A549 (cell line): ENCODE measurements around the gene NXPH2. TPM values are rescaled to one million over a fixed set of nuclear protein-coding genes. Genes with fewer than 3 reads are reported as not detected.

Source experiments
- ATAC-seq, 2 experiments: fragments of 200-7000 bp in 1 of 2; fragments of >200 bp in 1 of 2; cut with Nextera tagmentation in 1 of 2; cut with Tn5 transposase in 1 of 2; 3 replicates each; pipeline versions ENCODE4 v1.8.0 to v1.9.1; 2018 to 2020; ENCODE audit warnings: mild to moderate bottlenecking in 1 of 2, moderate library complexity in 1 of 2
- CTCF ChIA-PET: fragments of 300-600 bp; sonication (Branson Sonifier 250); formaldehyde crosslinking; extraction: SDS; loops from one replicate; lab custom pipeline; 2021; ENCODE audit warnings: antibody characterized with exemption, inconsistent platforms; lab: Yijun Ruan, JAX
- POLR2A ChIA-PET: fragments of 350-600 bp; formaldehyde crosslinking; extraction: SDS; loops from one replicate; lab custom pipeline; 2021; ENCODE audit warnings: antibody characterized with exemption, inconsistent platforms; lab: Yijun Ruan, JAX
- DNase-seq, 2 experiments: peaks; one replicate each; pipeline versions ENCODE4 v3.0.0 to v3.0.0-alpha.2; 2011 to 2016; ENCODE audit warnings: low read depth in 1 of 2, low spot score in 1 of 2
- FAIRE-seq: peaks from 2 replicates; lab custom pipeline; 2011; peaks lifted over from hg19 to GRCh38; lab: Jason Lieb, UNC
- H3K27ac ChIP-seq, 2 experiments: fragments of >200 bp; sonication (Bioruptor Twin); formaldehyde crosslinking; 3 replicates each; pipeline ENCODE4 v1.5.1; 2016 to 2017
- H3K4me1 ChIP-seq: fragments of >200 bp; sonication (Bioruptor Twin); formaldehyde crosslinking; 3 replicates; pipeline ENCODE4 v1.6.1; 2016
- H3K4me2 ChIP-seq: fragments of >200 bp; sonication (Bioruptor Twin); formaldehyde crosslinking; 3 replicates; pipeline ENCODE4 v1.6.1; 2016
- H3K4me3 ChIP-seq: fragments of >200 bp; sonication (Bioruptor Twin); formaldehyde crosslinking; 3 replicates; pipeline ENCODE4 v1.5.1; 2016
- H3K9me3 ChIP-seq: fragments of >200 bp; sonication (Bioruptor Twin); formaldehyde crosslinking; 3 replicates; pipeline ENCODE4 v1.6.1; 2016
- CEBPB ChIP-seq, 2 experiments: fragments of >200 bp in 1 of 2; sonication (Bioruptor Twin) in 1 of 2; formaldehyde crosslinking in 1 of 2; IDR thresholded peaks; 2 replicates each; pipeline ENCODE4 v1.6.1; 2012 to 2016
- EHF ChIP-seq: fragments of 250-450 bp; sonication (Bioruptor Pico); IDR thresholded peaks from 2 replicates; pipeline ENCODE4 v1.5.0; 2020; ENCODE audit warnings: mild to moderate bottlenecking
- FOSB ChIP-seq: fragments of 250-450 bp; sonication (Bioruptor Pico); IDR thresholded peaks from 2 replicates; pipeline ENCODE4 v1.5.0; 2020; ENCODE audit warnings: mild to moderate bottlenecking, moderate library complexity
- FOSL2 ChIP-seq, 2 experiments: fragments of 450-650 bp in 1 of 2; fragments of >200 bp in 1 of 2; sonication (Bioruptor Twin) in 1 of 2; formaldehyde crosslinking; IDR thresholded peaks; 2 replicates each; pipeline versions ENCODE4 v1.5.0 to v1.6.1; 2016 to 2020; ENCODE audit warnings: mild to moderate bottlenecking in 1 of 2, moderate library complexity in 1 of 2
- FOXS1 ChIP-seq: fragments of 250-450 bp; sonication (Bioruptor Pico); IDR thresholded peaks from 2 replicates; pipeline ENCODE4 v1.5.0; 2020; ENCODE audit warnings: mild to moderate bottlenecking, moderate library complexity
- HDAC2 ChIP-seq: fragments of 200-600 bp; sonication (generic); IDR thresholded peaks from 2 replicates; pipeline ENCODE4 v1.6.1; 2016
- HMGXB4 ChIP-seq: fragments of 250-450 bp; sonication (Bioruptor Pico); IDR thresholded peaks from 2 replicates; pipeline ENCODE4 v1.5.0; 2021; ENCODE audit warnings: mild to moderate bottlenecking, moderate library complexity, borderline replicate concordance
- KDM1A ChIP-seq: fragments of 200-600 bp; sonication (generic); IDR thresholded peaks from 2 replicates; pipeline ENCODE4 v1.6.1; 2016; ENCODE audit warnings: low read depth, mild to moderate bottlenecking
- KDM5A ChIP-seq: fragments of 200-600 bp; sonication (generic); IDR thresholded peaks from 2 replicates; pipeline ENCODE4 v1.6.1; 2016; ENCODE audit warnings: antibody characterized with exemption, mild to moderate bottlenecking
- MYC ChIP-seq: IDR thresholded peaks from 2 replicates; pipeline ENCODE4 v1.6.1; 2012; ENCODE audit warnings: mild to moderate bottlenecking, inconsistent platforms, low read length, improper control_type of control experiment, borderline replicate concordance
- NFE2L2 ChIP-seq: fragments of 150-350 bp; conservative IDR thresholded peaks from 2 replicates; pipeline ENCODE4 v1.6.1; 2014; ENCODE audit warnings: low read length
- NPAS2 ChIP-seq: fragments of 250-450 bp; sonication (Bioruptor Pico); IDR thresholded peaks from 2 replicates; pipeline ENCODE4 v1.8.0; 2022; ENCODE audit warnings: mild to moderate bottlenecking, moderate library complexity, borderline replicate concordance
- RARB ChIP-seq: fragments of 250-450 bp; sonication (Bioruptor Pico); IDR thresholded peaks from 2 replicates; pipeline ENCODE4 v1.8.0; 2021; ENCODE audit warnings: mild to moderate bottlenecking, moderate library complexity
- ZFP36 ChIP-seq: fragments of 450-650 bp; IDR thresholded peaks from 2 replicates; pipeline ENCODE4 v1.6.1; 2014; ENCODE audit warnings: borderline replicate concordance; ENCODE audit not compliant: partially characterized antibody
- WGBS: methylation state at CpG from one replicate; pipeline ENCODE4 v1.1.6; 2017; ENCODE audit errors: missing lambda C conversion rate; 5-methylcytosine and 5-hydroxymethylcytosine counted together
- polyA plus RNA-seq, 4 experiments: library from polyadenylated mRNA; depleted of rRNA in 3 of 4; stranded (reverse); fragments of >200 nt; fragmentation: RNase III in 1 of 4; extraction: RNeasy Plus Mini Kit Qiagen cat#74134 plus additional on column Dnase treatment in 1 of 4; gene quantifications; 2 replicates in 3 of 4; 3 replicates in 1 of 4; pipeline ENCODE4 v1.2.3, GENCODE V29; 2011 to 2017
- TF ChIP-seq, protein P1 (sequence below): fragments of >200 bp; sonication (Bioruptor Twin); formaldehyde crosslinking; IDR thresholded peaks from 3 replicates; pipeline ENCODE4 v1.5.1; 2016
- TF ChIP-seq, protein P2 (sequence below): fragments of 200-600 bp; sonication (generic); IDR thresholded peaks from 2 replicates; pipeline ENCODE4 v1.6.1; 2016; ENCODE audit warnings: antibody characterized with exemption, mild to moderate bottlenecking, moderate library complexity
- TF ChIP-seq, protein P3 (sequence below): fragments of 250-450 bp; sonication (Bioruptor Pico); IDR thresholded peaks from 2 replicates; pipeline ENCODE4 v1.5.0; 2020; ENCODE audit warnings: low read depth, mild to moderate bottlenecking, moderate library complexity

NXPH2 gene
- polyA plus RNA-seq, 2 of the 4 experiments (the other 2 are of a cell fraction): not detected

GRCh38 chr2:138699421-138699820 is 80.8 kb downstream of the NXPH2 start (continued):
- TF ChIP-seq, protein P1, sequence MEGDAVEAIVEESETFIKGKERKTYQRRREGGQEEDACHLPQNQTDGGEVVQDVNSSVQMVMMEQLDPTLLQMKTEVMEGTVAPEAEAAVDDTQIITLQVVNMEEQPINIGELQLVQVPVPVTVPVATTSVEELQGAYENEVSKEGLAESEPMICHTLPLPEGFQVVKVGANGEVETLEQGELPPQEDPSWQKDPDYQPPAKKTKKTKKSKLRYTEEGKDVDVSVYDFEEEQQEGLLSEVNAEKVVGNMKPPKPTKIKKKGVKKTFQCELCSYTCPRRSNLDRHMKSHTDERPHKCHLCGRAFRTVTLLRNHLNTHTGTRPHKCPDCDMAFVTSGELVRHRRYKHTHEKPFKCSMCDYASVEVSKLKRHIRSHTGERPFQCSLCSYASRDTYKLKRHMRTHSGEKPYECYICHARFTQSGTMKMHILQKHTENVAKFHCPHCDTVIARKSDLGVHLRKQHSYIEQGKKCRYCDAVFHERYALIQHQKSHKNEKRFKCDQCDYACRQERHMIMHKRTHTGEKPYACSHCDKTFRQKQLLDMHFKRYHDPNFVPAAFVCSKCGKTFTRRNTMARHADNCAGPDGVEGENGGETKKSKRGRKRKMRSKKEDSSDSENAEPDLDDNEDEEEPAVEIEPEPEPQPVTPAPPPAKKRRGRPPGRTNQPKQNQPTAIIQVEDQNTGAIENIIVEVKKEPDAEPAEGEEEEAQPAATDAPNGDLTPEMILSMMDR: no peak
- no peak for TF ChIP-seq HDAC2
- TF ChIP-seq FOSL2 (IDR thresholded peaks at IDR 0.05): no peak
- TF ChIP-seq FOSL2 (CRISPR knock-in tag; IDR thresholded peaks at IDR 0.05): no peak
- TF ChIP-seq, protein P2, sequence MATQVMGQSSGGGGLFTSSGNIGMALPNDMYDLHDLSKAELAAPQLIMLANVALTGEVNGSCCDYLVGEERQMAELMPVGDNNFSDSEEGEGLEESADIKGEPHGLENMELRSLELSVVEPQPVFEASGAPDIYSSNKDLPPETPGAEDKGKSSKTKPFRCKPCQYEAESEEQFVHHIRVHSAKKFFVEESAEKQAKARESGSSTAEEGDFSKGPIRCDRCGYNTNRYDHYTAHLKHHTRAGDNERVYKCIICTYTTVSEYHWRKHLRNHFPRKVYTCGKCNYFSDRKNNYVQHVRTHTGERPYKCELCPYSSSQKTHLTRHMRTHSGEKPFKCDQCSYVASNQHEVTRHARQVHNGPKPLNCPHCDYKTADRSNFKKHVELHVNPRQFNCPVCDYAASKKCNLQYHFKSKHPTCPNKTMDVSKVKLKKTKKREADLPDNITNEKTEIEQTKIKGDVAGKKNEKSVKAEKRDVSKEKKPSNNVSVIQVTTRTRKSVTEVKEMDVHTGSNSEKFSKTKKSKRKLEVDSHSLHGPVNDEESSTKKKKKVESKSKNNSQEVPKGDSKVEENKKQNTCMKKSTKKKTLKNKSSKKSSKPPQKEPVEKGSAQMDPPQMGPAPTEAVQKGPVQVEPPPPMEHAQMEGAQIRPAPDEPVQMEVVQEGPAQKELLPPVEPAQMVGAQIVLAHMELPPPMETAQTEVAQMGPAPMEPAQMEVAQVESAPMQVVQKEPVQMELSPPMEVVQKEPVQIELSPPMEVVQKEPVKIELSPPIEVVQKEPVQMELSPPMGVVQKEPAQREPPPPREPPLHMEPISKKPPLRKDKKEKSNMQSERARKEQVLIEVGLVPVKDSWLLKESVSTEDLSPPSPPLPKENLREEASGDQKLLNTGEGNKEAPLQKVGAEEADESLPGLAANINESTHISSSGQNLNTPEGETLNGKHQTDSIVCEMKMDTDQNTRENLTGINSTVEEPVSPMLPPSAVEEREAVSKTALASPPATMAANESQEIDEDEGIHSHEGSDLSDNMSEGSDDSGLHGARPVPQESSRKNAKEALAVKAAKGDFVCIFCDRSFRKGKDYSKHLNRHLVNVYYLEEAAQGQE: no peak
- TF ChIP-seq HMGXB4 (CRISPR knock-in tag): no peak
- TF ChIP-seq, protein P3, sequence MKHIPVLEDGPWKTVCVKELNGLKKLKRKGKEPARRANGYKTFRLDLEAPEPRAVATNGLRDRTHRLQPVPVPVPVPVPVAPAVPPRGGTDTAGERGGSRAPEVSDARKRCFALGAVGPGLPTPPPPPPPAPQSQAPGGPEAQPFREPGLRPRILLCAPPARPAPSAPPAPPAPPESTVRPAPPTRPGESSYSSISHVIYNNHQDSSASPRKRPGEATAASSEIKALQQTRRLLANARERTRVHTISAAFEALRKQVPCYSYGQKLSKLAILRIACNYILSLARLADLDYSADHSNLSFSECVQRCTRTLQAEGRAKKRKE (CRISPR knock-in tag): no peak
- TF ChIP-seq KDM1A: no peak

DNA sequence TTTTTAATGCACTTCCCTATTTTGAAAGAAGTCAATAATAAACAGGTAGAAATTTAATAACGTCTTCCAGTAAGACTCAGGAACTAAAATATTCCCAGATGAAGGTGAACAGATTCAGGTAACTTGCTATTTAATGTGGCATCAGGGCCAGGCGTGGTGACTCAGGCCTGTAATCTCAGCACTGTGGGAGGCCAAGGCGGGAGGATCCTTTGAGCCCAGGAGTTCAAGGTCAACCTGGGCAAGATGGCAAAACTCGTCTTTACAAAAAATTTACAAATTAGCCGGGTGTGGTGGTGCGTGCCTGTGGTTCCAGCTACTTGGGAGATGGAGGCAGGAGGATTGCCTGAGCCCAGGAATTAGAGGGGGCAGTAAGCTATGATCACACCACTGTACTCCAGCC is 81.8 kb downstream of the NXPH2 start:
- TF ChIP-seq EHF (no peak), FOSB (no peak), FOSL2 (IDR thresholded peaks at IDR 0.05) (no peak), FOSL2 (CRISPR knock-in tag; IDR thresholded peaks at IDR 0.05) (no peak), RARB (no peak), NPAS2 (CRISPR knock-in tag) (no peak), HMGXB4 (CRISPR knock-in tag) (no peak), KDM1A (no peak), ZFP36 (no peak), NFE2L2 (no peak), CEBPB (IDR thresholded peaks at IDR 0.05) (no peak), FOXS1 (CRISPR knock-in tag) (no peak), KDM5A (no peak), MYC (no peak)
- H3K4me2 ChIP-seq: no peak overlapping the region
- ChIA-PET CTCF (no interaction called here), POLR2A (no interaction called here)
- no peaks in the 10 kb centered on the region for H3K9me3 ChIP-seq
- ATAC-seq: no peak
- no peak overlapping the region for H3K27ac ChIP-seq
- H3K4me3 ChIP-seq: no peak overlapping the region
- 64% methylated on average over 6 of the region's 6 CpGs for WGBS
- DNase-seq: no peak
- FAIRE-seq: no peak
- H3K4me1 ChIP-seq: no peaks in the 10 kb centered on the region
